Right renal pelvis (tissue), 4 donors: Measurements from ENCODE around the gene ITGA5. TPM values are rescaled to one million over a fixed set of nuclear protein-coding genes. Genes with fewer than 3 reads are reported as not detected.

ENCODE experiments used
- DNase-seq, 4 donors: peaks; one replicate each; pipeline ENCODE4 v3.0.0-alpha.2; 2013; ENCODE audit warnings: low read depth in 4 of 4, low spot score in 3 of 4, missing footprints in 1 of 4
- polyA plus RNA-seq, 4 donors: library from polyadenylated mRNA; unstranded; fragments of 120-200 nt; gene quantifications; one replicate each; pipeline ENCODE4 v1.2.1, GENCODE V29; 2013; ENCODE audit not compliant: insufficient read length in 4 of 4

The ITGA5 gene
- polyA plus RNA-seq, 4 donors: 39.2 to 50.6 (median 44.7) TPM

- DNase-seq: no peak
Observed at GRCh38 chr12:54375259-54375579, 43.8 kb downstream of the ITGA5 start.

- no peak for DNase-seq
Observed at GRCh38 chr12:54374562-54375258, 44.4 kb downstream of the ITGA5 start.

- no peak for DNase-seq
Observed at GRCh38 chr12:54373649-54374561, 45.2 kb downstream of the ITGA5 start.

GRCh38 chr12:54372113-54372806, 46.8 kb downstream of the ITGA5 start:
- DNase-seq: no peak

GRCh38 chr12:54371328-54372112, 47.5 kb downstream of the ITGA5 start:
- no peak for DNase-seq

- DNase-seq: no peak
Observed at GRCh38 chr12:54370171-54370730, 48.8 kb downstream of the ITGA5 start.

- no peak for DNase-seq
Observed at GRCh38 chr12:54369597-54370131, 49.4 kb downstream of the ITGA5 start.

GRCh38 chr12:54368709-54369596, 50.1 kb downstream of the ITGA5 start:
- peak in 3 of 4 donors; percentile 88 to 90 (median 89) for DNase-seq

- DNase-seq: no peak
Observed at GRCh38 chr12:54368025-54368708, 50.9 kb downstream of the ITGA5 start.

- DNase-seq: no peak
Observed at GRCh38 chr12:54364413-54364812, 54.7 kb downstream of the ITGA5 start, which contains the start of gene GPR84. Gene GPR84, minus strand, starts transcription at chr12:54364486. Its CDS starts 635 bp downstream, at chr12:54363851.

GRCh38 chr12:54363618-54364017, 55.4 kb downstream of the ITGA5 start:
- DNase-seq: no peak

- no peak for DNase-seq
Observed at GRCh38 chr12:54363047-54363446, 56.0 kb downstream of the ITGA5 start.

GRCh38 chr12:54360717-54361456, 58.2 kb downstream of the ITGA5 start:
- DNase-seq: peak in 2 of 4 donors; percentile 85 to 87

GRCh38 chr12:54359762-54360351, 59.2 kb downstream of the ITGA5 start:
- no peak for DNase-seq

- DNase-seq: peak; percentile 98 to 100 (median 100)
Observed at GRCh38 chr12:54358945-54359761, 59.9 kb downstream of the ITGA5 start.
